ENCODE measurements around the gene CACNA2D1. TPM values are rescaled to one million over a fixed set of nuclear protein-coding genes. Genes with fewer than 3 reads are reported as not detected.

Gene CACNA2D1
- total RNA-seq, 1 experiment from 2014 or later = 36.2 TPM

DNA sequence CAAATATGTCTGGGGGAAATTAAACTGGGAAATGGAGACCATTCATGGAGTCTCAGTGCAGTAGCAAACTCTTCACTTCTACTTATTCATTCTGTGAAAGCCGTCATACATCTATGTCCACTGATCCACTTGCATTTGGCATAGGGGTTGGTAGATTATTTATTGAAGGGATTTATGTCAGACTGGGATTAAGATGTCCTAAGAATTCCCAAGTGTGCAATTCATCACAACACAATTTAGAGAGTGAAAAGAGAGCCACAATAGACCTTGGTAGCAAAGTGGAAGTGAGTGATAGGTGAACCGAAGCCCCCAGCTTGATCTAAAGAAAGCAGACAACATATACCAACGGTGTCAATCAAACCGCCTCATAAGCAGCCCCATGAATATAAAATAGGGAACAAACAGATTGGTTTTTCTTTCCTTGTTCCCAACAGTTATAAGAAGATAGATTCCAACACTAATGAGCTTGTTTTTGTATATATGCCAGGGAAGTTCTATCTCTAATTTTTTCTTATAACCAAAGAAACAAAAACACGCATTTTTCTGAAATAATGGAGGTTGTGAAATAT is 234.3 kb downstream of the CACNA2D1 start:
- no peak overlapping the region for H2BK15ac ChIP-seq (ENCODE audit: low read depth, low read length)
- Mint-ChIP-seq H3K27me3 (ENCODE audit: low read depth) (no peaks in the 10 kb centered on the region), H3K36me3 (ENCODE audit: insufficient read depth in 1 of 3, low read depth in 3 of 3) (peaks cover 0 to 18% (median 1%) of the 10 kb centered on the region in 3 experiments; a peak in 3 of 7 replicates), H3K9me3 (peaks cover 0 to 3% of the 10 kb centered on the region in 2 experiments; a peak in 1 of 5 replicates), H3K4me1 (no peaks in the 10 kb centered on the region; a peak in 1 of 4 replicates), H3K4me3 (no peak overlapping the region), H3K27ac (no peak overlapping the region)
- no peak overlapping the region for H3T11ph ChIP-seq (ENCODE audit: low read length)
- no peaks in the 10 kb centered on the region for H3K27me3 ChIP-seq (ENCODE audit: insufficient read depth, low read length)
- no peak overlapping the region for H3K23ac ChIP-seq (ENCODE audit: insufficient read length, low read depth, low read length)
- no peak overlapping the region for H3K4ac ChIP-seq (ENCODE audit: low read depth, low read length)
- no peak overlapping the region for H4K8ac ChIP-seq (replicated peaks; ENCODE audit: insufficient read length, low read depth, low read length)
- no peaks in the 10 kb centered on the region for H3K79me2 ChIP-seq (ENCODE audit: insufficient read depth, low read length)
- H3K27ac ChIP-seq (ENCODE audit: insufficient read length, low read depth, low read length) = no peak overlapping the region
- H3K56ac ChIP-seq (ENCODE audit: insufficient read length, low read depth, low read length) = no peak overlapping the region
- no peak overlapping the region for H4K5ac ChIP-seq (ENCODE audit: insufficient read length, low read depth, low read length)
- no peak overlapping the region for H2BK5ac ChIP-seq (ENCODE audit: insufficient read length, low read length)
- no peak overlapping the region for H3K9ac ChIP-seq (ENCODE audit: extremely low read depth, insufficient read length, low read length)
- no peak overlapping the region for H3K4me2 ChIP-seq (ENCODE audit: insufficient read depth, insufficient read length, low read length)
- H4K20me1 ChIP-seq (ENCODE audit: control insufficient read depth, insufficient read depth, insufficient read length) = no peaks in the 10 kb centered on the region
- TF ChIP-seq, protein P1, sequence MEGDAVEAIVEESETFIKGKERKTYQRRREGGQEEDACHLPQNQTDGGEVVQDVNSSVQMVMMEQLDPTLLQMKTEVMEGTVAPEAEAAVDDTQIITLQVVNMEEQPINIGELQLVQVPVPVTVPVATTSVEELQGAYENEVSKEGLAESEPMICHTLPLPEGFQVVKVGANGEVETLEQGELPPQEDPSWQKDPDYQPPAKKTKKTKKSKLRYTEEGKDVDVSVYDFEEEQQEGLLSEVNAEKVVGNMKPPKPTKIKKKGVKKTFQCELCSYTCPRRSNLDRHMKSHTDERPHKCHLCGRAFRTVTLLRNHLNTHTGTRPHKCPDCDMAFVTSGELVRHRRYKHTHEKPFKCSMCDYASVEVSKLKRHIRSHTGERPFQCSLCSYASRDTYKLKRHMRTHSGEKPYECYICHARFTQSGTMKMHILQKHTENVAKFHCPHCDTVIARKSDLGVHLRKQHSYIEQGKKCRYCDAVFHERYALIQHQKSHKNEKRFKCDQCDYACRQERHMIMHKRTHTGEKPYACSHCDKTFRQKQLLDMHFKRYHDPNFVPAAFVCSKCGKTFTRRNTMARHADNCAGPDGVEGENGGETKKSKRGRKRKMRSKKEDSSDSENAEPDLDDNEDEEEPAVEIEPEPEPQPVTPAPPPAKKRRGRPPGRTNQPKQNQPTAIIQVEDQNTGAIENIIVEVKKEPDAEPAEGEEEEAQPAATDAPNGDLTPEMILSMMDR (conservative IDR thresholded peaks at IDR 0.05) = no peak
- no peak overlapping the region for H3K18ac ChIP-seq (ENCODE audit: insufficient read length, low read depth, low read length)
- H2BK12ac ChIP-seq (ENCODE audit: insufficient read length, low read depth, low read length) = no peak overlapping the region
- no peaks in the 10 kb centered on the region for H3K4me1 ChIP-seq (ENCODE audit: insufficient read depth, low read length)
- H2AK5ac ChIP-seq (ENCODE audit: insufficient read length, low read length) = no peak overlapping the region
- H3K23me2 ChIP-seq (ENCODE audit: insufficient read length, low read depth, low read length, poor library complexity, severe bottlenecking) = no peaks in the 10 kb centered on the region
- H3K79me1 ChIP-seq (ENCODE audit: insufficient read depth, low read depth, low read length, poor library complexity, severe bottlenecking) = no peaks in the 10 kb centered on the region
- H2BK120ac ChIP-seq (ENCODE audit: low read depth, low read length, poor library complexity, severe bottlenecking) = no peak overlapping the region
- no peaks in the 10 kb centered on the region for H3K9me3 ChIP-seq (ENCODE audit: control insufficient read depth, low read depth, low read length)
- DNase-seq = no peak
- H4K91ac ChIP-seq (ENCODE audit: insufficient read length, low read depth, low read length) = no peak overlapping the region
- no peak overlapping the region for H2BK20ac ChIP-seq (ENCODE audit: low read depth, low read length, poor library complexity, severe bottlenecking)
- no peak overlapping the region for H2AFZ ChIP-seq (ENCODE audit: low read length)
- no CpG with 5 or more reads among the region's 5 CpGs for WGBS (ENCODE audit: extremely low coverage, insufficient read length, low lambda C conversion rate)
- no peak overlapping the region for H3K14ac ChIP-seq (ENCODE audit: insufficient read depth, low read length)
